ENCODE measurements around the gene MMP13. TPM values are rescaled to one million over a fixed set of nuclear protein-coding genes. Genes with fewer than 3 reads are reported as not detected.

MMP13 gene
- total and polyA plus RNA-seq, 2 donors (not counting 3 experiments of a cell fraction or from before 2014, with no cell fraction given), result not detected

DNA sequence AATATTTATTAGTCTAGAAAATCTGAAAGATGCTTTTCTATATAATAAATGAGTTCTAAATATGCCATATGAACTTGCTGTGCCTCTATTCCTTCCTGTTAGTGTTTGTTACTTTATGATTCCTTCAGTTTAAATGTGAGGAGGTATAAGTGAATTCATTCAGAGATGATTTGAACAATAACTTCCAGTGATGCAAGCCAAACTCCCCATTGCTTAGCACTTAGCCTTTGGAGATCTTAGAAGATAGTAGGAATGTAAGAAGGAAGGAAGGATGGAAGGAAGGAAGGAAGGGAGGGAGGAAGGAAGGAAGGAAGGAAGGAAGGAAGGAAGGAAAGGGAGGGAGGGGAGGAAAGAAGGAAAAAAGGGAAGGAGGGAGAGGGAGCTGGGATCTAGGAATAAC lies 25.1 kb downstream of the MMP13 start:
- Histone ChIP-seq H3K27me3 (ENCODE audit: control insufficient read depth in 2 of 2, insufficient read depth in 2 of 2, low read length in 2 of 2) (peaks cover 2% of the 10 kb centered on the region in 2 experiments), H3K9me3 (replicated peaks; ENCODE audit: control insufficient read depth, insufficient read depth, low read length) (no peaks in the 10 kb centered on the region), H3K9me1 (replicated peaks; ENCODE audit: control insufficient read depth, extremely low read depth, insufficient read depth, low read length) (no peaks in the 10 kb centered on the region), H3K4me2 (ENCODE audit: insufficient read depth, low read length) (no peak overlapping the region), H2AFZ (ENCODE audit: low read depth, low read length) (no peak overlapping the region), H3K36me3 (ENCODE audit: control insufficient read depth in 2 of 2, extremely low read depth in 1 of 2, insufficient read depth in 2 of 2, low read length in 2 of 2) (no peaks in the 10 kb centered on the region), H3K4me3 (replicated peaks in 1 of 3; ENCODE audit: insufficient read depth in 1 of 3, low read depth in 1 of 3, low read length in 3 of 3) (no peak overlapping the region), H3K79me2 (ENCODE audit: control insufficient read depth, insufficient read depth, low read length) (no peaks in the 10 kb centered on the region), H4K20me1 (replicated peaks; ENCODE audit: control insufficient read depth, extremely low read depth, insufficient read depth, low read length) (no peaks in the 10 kb centered on the region), H3K9ac (replicated peaks; ENCODE audit: extremely low read depth, insufficient read depth, low read length) (no peak overlapping the region), H3K4me1 (ENCODE audit: control insufficient read depth, extremely low read depth, insufficient read depth, low read length) (no peaks in the 10 kb centered on the region), H3K27ac (ENCODE audit: insufficient read depth, low read depth, low read length) (no peak overlapping the region)
- dilution Hi-C loops (cut with MboI; ENCODE audit: extremely low pct_ligation_motif_present, low sequenced_read_pairs) (no loop called here), intact Hi-C loops (cut with micrococcal nuclease) (no loop called here)
- BruUV-seq (replicated peaks), result no TSS peak
- DNase-seq (ENCODE audit: low read depth, low spot score), result no peak
- FAIRE-seq, result no peak
- ChIA-PET POLR2A (no interaction called here), CTCF (interaction anchor here (0.8 to 2.8 kb wide), 4 partner anchors 10 to 18 kb away, joined by 3 to 15 read pairs (median 7); no protein-coding TSS in a partner anchor)
- no peak for TF ChIP-seq POLR2A (IDR thresholded peaks at IDR 0.05; ENCODE audit: low read depth, low read length)
- TF ChIP-seq MAX (IDR thresholded peaks at IDR 0.05; ENCODE audit: insufficient read depth, insufficient read length), result no peak
- TF ChIP-seq FOS (IDR thresholded peaks at IDR 0.05; ENCODE audit: borderline replicate concordance, insufficient read depth, low read length), result no peak

- intact Hi-C loops (cut with micrococcal nuclease) (no loop called here), dilution Hi-C loops (cut with MboI; ENCODE audit: extremely low pct_ligation_motif_present, low sequenced_read_pairs) (no loop called here)
- Histone ChIP-seq H3K79me2 (ENCODE audit: control insufficient read depth, insufficient read depth, low read length) (no peaks in the 10 kb centered on the region), H3K36me3 (ENCODE audit: control insufficient read depth in 2 of 2, extremely low read depth in 1 of 2, insufficient read depth in 2 of 2, low read length in 2 of 2) (no peaks in the 10 kb centered on the region), H3K4me1 (ENCODE audit: control insufficient read depth, extremely low read depth, insufficient read depth, low read length) (no peaks in the 10 kb centered on the region), H3K27ac (ENCODE audit: insufficient read depth, low read depth, low read length) (no peak overlapping the region), H4K20me1 (replicated peaks; ENCODE audit: control insufficient read depth, extremely low read depth, insufficient read depth, low read length) (no peaks in the 10 kb centered on the region), H3K4me2 (ENCODE audit: insufficient read depth, low read length) (no peak overlapping the region), H3K9me1 (replicated peaks; ENCODE audit: control insufficient read depth, extremely low read depth, insufficient read depth, low read length) (no peaks in the 10 kb centered on the region), H3K9me3 (replicated peaks; ENCODE audit: control insufficient read depth, insufficient read depth, low read length) (no peaks in the 10 kb centered on the region), H3K27me3 (ENCODE audit: control insufficient read depth in 2 of 2, insufficient read depth in 2 of 2, low read length in 2 of 2) (peaks cover 2 to 5% of the 10 kb centered on the region in 2 experiments), H3K9ac (replicated peaks; ENCODE audit: extremely low read depth, insufficient read depth, low read length) (no peak overlapping the region), H2AFZ (ENCODE audit: low read depth, low read length) (no peak overlapping the region), H3K4me3 (replicated peaks in 1 of 3; ENCODE audit: insufficient read depth in 1 of 3, low read depth in 1 of 3, low read length in 3 of 3) (no peak overlapping the region)
- no TSS peak for BruUV-seq (replicated peaks)
- ChIA-PET CTCF (interaction anchor here (0.8 to 1.5 kb wide), 3 partner anchors 11 to 18 kb away, joined by 3 to 9 read pairs (median 5); no protein-coding TSS in a partner anchor), POLR2A (no interaction called here)
- TF ChIP-seq POLR2A (IDR thresholded peaks at IDR 0.05; ENCODE audit: low read depth, low read length) (no peak), EZH2 (IDR thresholded peaks at IDR 0.05; ENCODE audit: borderline replicate concordance, low read depth, low read length, severe bottlenecking) (no peak), CTCF (IDR thresholded peaks at IDR 0.05; ENCODE audit: extremely low read depth in 1 of 2, insufficient read depth in 1 of 2, low read depth in 1 of 2, low read length in 2 of 2) (no peak), POLR2AphosphoS5 (IDR thresholded peaks at IDR 0.05; ENCODE audit: insufficient read depth, low read depth, low read length) (no peak), MYC (IDR thresholded peaks at IDR 0.05; ENCODE audit: low read depth, low read length) (no peak), FOS (IDR thresholded peaks at IDR 0.05; ENCODE audit: borderline replicate concordance, insufficient read depth, low read length) (no peak), JUN (IDR thresholded peaks at IDR 0.05; ENCODE audit: borderline replicate concordance, insufficient read depth, insufficient read length, low read depth) (no peak), GATA2 (IDR thresholded peaks at IDR 0.05; ENCODE audit: insufficient read depth, insufficient read length, low read depth, low read length) (no peak), MAX (IDR thresholded peaks at IDR 0.05; ENCODE audit: insufficient read depth, insufficient read length) (no peak)
- FAIRE-seq (no peak), DNase-seq (ENCODE audit: low read depth, low spot score) (no peak)
Measured at GRCh38 chr11:102929972-102930371, 25.6 kb downstream of the MMP13 start.

All from endothelial cell of umbilical vein (primary cell).